ENCODE measurements around the gene CAMTA1. TPM values are rescaled to one million over a fixed set of nuclear protein-coding genes. Genes with fewer than 3 reads are reported as not detected.

Gene CAMTA1
- total RNA-seq, 2 donors from 2014 or later = 105 to 113 TPM

DNA sequence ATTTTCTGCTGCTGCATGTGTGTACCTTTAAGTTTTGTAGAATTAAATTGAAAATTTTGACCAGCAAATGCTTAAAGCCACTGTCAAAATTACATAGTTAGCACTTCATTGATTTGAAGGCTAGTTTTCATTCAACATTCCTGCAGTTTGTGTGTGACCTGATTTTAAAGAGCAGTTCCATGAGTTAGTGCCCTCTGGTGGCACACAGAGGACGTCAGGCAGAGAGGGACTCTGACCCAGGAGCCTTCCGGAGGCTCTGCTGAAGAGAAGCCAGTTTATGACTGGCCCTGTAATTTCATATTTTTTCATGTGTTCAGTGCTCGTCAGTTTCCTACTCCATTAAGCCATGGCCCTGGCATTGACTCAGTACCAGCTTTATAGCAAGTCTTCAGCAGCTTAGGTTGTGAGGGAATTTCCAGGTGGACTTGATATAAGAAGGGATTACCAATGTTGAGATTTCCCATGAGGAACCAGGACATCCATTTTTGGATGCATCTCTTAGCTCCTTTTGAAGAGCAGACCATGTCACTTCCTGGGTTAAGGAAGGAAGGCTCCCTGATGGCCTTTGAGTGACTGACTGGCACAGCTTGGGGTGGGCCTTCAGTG, 104.7 kb downstream of the CAMTA1 start:
- DNase-seq (ENCODE audit: low spot score) = peak; percentile 19
- H3K27ac ChIP-seq = no peak overlapping the region
- peaks cover 3 to 8% of the 10 kb centered on the region in 2 donors for H3K4me1 ChIP-seq (ENCODE audit: control insufficient read depth in 1 of 2, low read depth in 2 of 2)
- H3K27me3 ChIP-seq (replicated peaks; ENCODE audit: insufficient read depth) = no peaks in the 10 kb centered on the region
- H3K9me3 ChIP-seq = no peaks in the 10 kb centered on the region
- no peak for ATAC-seq (ENCODE audit: insufficient number of reproducible peaks, low FRiP score, low read depth)
- TF ChIP-seq, protein P1, sequence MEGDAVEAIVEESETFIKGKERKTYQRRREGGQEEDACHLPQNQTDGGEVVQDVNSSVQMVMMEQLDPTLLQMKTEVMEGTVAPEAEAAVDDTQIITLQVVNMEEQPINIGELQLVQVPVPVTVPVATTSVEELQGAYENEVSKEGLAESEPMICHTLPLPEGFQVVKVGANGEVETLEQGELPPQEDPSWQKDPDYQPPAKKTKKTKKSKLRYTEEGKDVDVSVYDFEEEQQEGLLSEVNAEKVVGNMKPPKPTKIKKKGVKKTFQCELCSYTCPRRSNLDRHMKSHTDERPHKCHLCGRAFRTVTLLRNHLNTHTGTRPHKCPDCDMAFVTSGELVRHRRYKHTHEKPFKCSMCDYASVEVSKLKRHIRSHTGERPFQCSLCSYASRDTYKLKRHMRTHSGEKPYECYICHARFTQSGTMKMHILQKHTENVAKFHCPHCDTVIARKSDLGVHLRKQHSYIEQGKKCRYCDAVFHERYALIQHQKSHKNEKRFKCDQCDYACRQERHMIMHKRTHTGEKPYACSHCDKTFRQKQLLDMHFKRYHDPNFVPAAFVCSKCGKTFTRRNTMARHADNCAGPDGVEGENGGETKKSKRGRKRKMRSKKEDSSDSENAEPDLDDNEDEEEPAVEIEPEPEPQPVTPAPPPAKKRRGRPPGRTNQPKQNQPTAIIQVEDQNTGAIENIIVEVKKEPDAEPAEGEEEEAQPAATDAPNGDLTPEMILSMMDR (IDR thresholded peaks at IDR 0.05) = peak; percentile 78
- H3K36me3 ChIP-seq = no peaks in the 10 kb centered on the region
- H3K4me3 ChIP-seq = no peak overlapping the region

DNA sequence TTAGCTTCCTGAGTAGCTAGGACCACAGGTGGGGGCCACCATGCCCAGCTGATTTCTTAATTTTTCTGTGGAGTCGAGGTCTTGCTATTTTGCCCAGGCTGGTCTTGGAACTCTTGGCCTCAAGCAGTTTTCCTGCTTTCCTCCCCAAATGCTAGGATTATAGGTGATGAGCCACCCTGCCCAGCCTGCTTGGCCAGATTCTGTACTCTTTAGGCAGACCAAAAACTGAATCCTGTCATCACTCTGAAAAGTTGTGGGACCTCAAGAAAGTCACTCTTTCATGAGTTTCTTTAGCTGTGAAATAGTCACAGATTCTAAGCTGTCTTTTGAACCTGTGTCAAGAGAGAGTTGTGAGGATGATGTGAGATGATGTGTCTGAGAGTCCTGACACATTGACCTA, 105.4 kb downstream of the CAMTA1 start:
- H3K9me3 ChIP-seq = no peaks in the 10 kb centered on the region
- H3K27ac ChIP-seq = no peak overlapping the region
- no peaks in the 10 kb centered on the region for H3K27me3 ChIP-seq (replicated peaks; ENCODE audit: insufficient read depth)
- TF ChIP-seq, protein P1 (IDR thresholded peaks at IDR 0.05) = no peak
- H3K4me3 ChIP-seq = no peak overlapping the region
- no peak for DNase-seq (ENCODE audit: low spot score)
- no peak for ATAC-seq (ENCODE audit: insufficient number of reproducible peaks, low FRiP score, low read depth)
- H3K36me3 ChIP-seq = no peaks in the 10 kb centered on the region
- peaks cover 3 to 8% of the 10 kb centered on the region in 2 donors for H3K4me1 ChIP-seq (ENCODE audit: control insufficient read depth in 1 of 2, low read depth in 2 of 2)

DNA sequence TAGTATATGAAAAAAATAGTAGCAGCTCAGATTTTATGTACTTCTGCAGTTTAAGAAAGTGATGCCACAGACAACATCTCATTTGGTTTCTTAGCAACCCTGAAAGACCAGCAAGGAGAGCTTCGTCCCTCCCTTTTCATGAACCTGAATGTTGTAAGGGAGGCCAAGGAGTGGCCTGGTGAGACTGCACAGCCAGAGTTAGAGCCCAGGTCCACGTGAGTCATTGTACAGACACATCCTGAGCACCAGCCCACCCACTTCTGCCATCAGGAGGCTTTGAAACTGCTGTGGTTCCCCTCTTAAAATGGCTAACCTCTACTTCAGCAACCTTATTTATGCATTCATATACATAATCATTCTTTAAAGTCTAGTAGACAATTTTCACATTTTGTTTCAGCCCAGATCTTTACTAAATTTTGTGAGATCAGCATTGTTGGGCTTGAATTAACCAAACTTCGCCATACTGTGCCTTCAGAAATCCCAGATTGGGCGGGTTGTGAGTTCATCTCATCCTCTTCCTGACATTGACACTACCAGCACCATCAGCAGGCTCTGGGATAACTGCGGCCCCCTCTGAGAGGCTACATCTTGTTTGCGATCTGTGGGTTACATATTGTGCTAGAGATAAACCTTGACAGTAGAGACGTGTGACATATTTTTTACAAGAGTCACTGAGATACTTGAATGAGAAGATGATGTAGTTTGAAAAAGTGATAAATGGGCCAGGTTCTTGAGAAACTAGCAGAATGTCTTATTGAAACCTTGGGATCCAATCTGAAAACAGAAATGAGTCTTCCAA, 106.7 kb downstream of the CAMTA1 start:
- TF ChIP-seq, protein P1 (IDR thresholded peaks at IDR 0.05) = no peak

DNA sequence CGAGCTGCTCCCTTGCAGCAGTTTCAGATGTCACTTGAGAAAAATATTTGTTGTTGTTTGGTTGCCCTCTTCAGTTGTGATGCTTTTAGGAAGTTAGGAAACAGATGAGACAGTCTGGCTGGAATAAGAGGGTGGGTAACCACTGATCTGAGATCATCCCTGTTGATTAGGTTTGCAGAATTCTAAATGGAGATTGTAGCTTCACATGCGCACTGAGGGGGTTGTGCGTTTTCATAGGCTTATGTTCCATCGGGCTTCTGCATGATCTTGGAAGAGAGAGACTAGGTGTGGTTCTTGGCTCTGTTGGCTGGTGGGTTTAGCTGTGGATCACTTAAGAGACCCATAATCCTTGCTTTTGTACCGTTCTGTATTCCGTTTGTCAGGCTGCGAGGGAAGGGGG, 108.1 kb downstream of the CAMTA1 start:
- Histone ChIP-seq H3K27me3 (replicated peaks; ENCODE audit: insufficient read depth) (no peaks in the 10 kb centered on the region), H3K4me3 (no peak overlapping the region), H3K36me3 (no peaks in the 10 kb centered on the region), H3K9me3 (no peaks in the 10 kb centered on the region), H3K4me1 (ENCODE audit: control insufficient read depth in 1 of 2, low read depth in 2 of 2) (peaks cover 3 to 8% of the 10 kb centered on the region in 2 donors), H3K27ac (no peak overlapping the region)
- ATAC-seq (ENCODE audit: insufficient number of reproducible peaks, low FRiP score, low read depth) = no peak
- TF ChIP-seq, protein P1 (IDR thresholded peaks at IDR 0.05) = no peak
- no peak for DNase-seq (ENCODE audit: low spot score)

More for the DNA sequence above, 106.7 kb downstream of the CAMTA1 start:
- Histone ChIP-seq H3K36me3 (no peaks in the 10 kb centered on the region), H3K4me1 (ENCODE audit: control insufficient read depth in 1 of 2, low read depth in 2 of 2) (peaks cover 3 to 8% of the 10 kb centered on the region in 2 donors), H3K27me3 (replicated peaks; ENCODE audit: insufficient read depth) (no peaks in the 10 kb centered on the region), H3K27ac (no peak overlapping the region), H3K4me3 (no peak overlapping the region), H3K9me3 (no peaks in the 10 kb centered on the region)
- no peak for ATAC-seq (ENCODE audit: insufficient number of reproducible peaks, low FRiP score, low read depth)
- no peak for DNase-seq (ENCODE audit: low spot score)

DNA sequence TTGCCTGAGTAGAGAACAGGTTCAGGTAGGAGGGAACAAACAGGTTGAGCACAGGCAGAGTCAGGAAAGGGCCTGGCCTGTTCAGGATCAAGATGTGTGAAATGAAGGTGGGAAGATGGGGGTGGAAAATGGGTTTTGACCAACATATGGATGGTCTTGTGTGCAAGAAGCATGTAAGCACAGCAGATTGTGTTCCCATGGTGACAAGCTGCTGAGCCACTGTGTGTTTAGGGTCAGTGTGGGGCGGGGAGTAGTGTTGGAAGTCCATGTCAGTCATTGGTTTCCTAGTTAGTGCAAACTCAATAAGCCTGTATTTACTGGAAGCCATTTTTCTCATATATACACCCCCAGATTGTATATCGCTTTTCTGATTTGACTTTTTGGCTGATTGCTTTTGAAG, 111.9 kb downstream of the CAMTA1 start:
- no peak overlapping the region for H3K4me3 ChIP-seq
- no peak for DNase-seq (ENCODE audit: low spot score)
- H3K27ac ChIP-seq = no peak overlapping the region
- ATAC-seq (ENCODE audit: insufficient number of reproducible peaks, low FRiP score, low read depth) = no peak
- TF ChIP-seq, protein P1 (IDR thresholded peaks at IDR 0.05) = no peak
- no peaks in the 10 kb centered on the region for H3K4me1 ChIP-seq (ENCODE audit: control insufficient read depth in 1 of 2, low read depth in 2 of 2)
- H3K27me3 ChIP-seq (replicated peaks; ENCODE audit: insufficient read depth) = no peaks in the 10 kb centered on the region
- H3K9me3 ChIP-seq = no peaks in the 10 kb centered on the region
- no peaks in the 10 kb centered on the region for H3K36me3 ChIP-seq
